A673 (cell line): ENCODE data around the gene S100A3.

Source experiments
- CTCF ChIP-seq: fragments of 300-800, 200-600 bp; sonication (generic); conservative IDR thresholded peaks from 2 replicates; pipeline ENCODE4 v1.5.1; 2017; ENCODE audit warnings: low read depth, mild to moderate bottlenecking, antibody characterized with exemption, low read length, moderate library complexity, mixed read lengths
- EZH2 ChIP-seq: fragments of 200-600 bp; sonication (generic); IDR thresholded peaks from 2 replicates; pipeline ENCODE4 v1.6.1; 2017; ENCODE audit warnings: borderline replicate concordance, low read depth, mild to moderate bottlenecking, mixed read lengths, antibody characterized with exemption, low read length; ENCODE audit not compliant: poor library complexity, severe bottlenecking

GRCh38 chr1:153573351-153573750 is 24.3 kb upstream of the S100A3 start:
- TF ChIP-seq CTCF = no peak
- TF ChIP-seq EZH2 = no peak
